Stimulated activated naive B cell treated with anti-CD40 and anti-IgM and Interleukin-4, amounts not matched to agents 10 μg/mL and 1 μg/mL and 100 μg/mL, for 72 hours (primary cell): Measurements from ENCODE around the gene FGF22.

Experiments
- ATAC-seq, 2 donors: fragments of 150-1000 bp; cut with Tn5 transposase; replicated peaks; 2 replicates each; pipeline ENCODE4 v1.10.0; 2021; ENCODE audit warnings: moderate library complexity in 1 of 2
- DNase-seq: peaks from one replicate; pipeline ENCODE4 v3.0.0; 2021
- H3K27ac Mint-ChIP-seq: one replicate; pipeline ENCODE4 v1.8.0; 2022; ENCODE audit warnings: mild to moderate bottlenecking, mixed read lengths
- H3K27me3 Mint-ChIP-seq, 2 donors: one replicate each; pipeline ENCODE4 v1.8.0; 2022; ENCODE audit warnings: mixed read lengths in 2 of 2
- H3K36me3 Mint-ChIP-seq, 2 donors: one replicate each; pipeline ENCODE4 v1.8.0; 2022; ENCODE audit warnings: mixed read lengths in 2 of 2, mild to moderate bottlenecking in 1 of 2
- H3K4me1 Mint-ChIP-seq, 2 donors: one replicate each; pipeline ENCODE4 v1.8.0; 2022; ENCODE audit warnings: mixed read lengths in 2 of 2, mild to moderate bottlenecking in 1 of 2
- H3K4me3 Mint-ChIP-seq, 2 donors: one replicate each; pipeline ENCODE4 v1.8.0; 2022; ENCODE audit warnings: mild to moderate bottlenecking in 2 of 2, mixed read lengths in 2 of 2, moderate library complexity in 1 of 2
- H3K9me3 Mint-ChIP-seq, 2 donors: one replicate each; pipeline ENCODE4 v1.8.0; 2022; ENCODE audit warnings: mixed read lengths in 2 of 2, mild to moderate bottlenecking in 1 of 2

The FGF22 gene

DNA sequence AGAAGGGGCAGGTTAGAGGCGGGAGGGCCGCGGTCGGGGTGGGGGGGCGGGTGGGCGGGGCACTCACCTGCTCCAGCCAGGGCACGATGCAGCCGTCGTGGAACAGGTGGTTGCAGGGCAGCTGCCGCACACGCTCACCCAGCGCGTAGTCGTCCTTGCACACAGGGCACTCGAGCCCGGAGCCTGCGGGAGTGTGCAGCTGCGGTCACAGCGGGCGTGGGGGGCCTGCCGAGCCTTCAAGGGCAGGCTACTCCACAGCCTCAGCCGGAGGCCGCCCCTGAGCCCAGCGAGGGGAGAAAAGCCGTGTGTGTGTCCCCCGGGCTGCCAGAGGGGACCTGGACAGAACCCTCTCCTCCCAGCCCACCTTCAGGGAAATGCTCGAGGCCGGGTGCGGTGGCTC is 8.6 kb downstream of the FGF22 start:
- ATAC-seq = no peak
- H3K27me3 Mint-ChIP-seq = no peaks in the 10 kb centered on the region
- no peak overlapping the region for H3K4me3 Mint-ChIP-seq

DNA sequence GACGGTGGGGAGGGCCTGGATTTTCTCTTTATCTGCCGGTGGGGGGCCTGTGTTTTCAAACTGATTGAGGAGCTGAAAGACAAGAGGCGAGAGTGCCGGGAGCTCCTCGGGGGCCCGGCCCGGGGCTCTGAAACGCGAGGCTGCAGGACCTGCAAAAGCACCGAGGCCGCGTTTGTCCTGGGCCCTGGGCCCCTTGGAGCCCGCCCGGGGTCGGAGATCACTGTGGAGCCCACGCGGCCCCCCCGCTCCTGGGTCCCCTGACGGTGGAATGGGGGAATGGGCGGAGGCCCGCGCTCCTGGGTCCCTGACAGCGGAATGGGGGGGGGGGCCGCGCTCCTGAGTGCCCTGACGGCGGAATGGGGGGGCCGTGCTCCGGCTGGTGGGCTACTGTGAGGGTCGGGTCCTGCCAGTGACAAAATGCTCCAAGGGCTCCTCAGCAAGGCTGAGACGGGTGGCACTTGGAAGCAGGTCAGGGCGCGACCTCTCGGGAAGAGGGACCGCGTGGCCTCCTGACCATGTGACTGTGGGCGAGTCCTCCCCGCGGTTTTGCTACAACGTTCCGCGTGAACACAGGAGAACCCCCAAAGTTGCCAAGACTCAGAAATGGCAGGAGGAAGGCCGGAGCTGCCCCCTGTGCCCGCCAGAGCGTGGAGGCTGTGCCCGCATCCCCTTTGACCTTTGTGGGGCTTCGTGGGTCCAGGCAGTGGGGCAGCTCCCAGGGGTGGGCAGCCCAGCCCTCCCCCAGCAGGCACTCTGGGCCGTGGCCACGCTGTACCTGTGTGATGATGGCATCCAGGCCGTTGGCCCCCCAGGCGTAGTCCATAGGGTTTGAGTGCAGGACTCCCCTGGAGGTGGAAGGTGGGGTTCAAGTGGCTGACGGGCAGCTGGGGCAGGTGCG is 9.5 kb downstream of the FGF22 start:
- Mint-ChIP-seq H3K4me3 (no peak overlapping the region), H3K4me1 (peaks cover 6% of the 10 kb centered on the region in 2 donors), H3K36me3 (peaks cover 19 to 26% of the 10 kb centered on the region in 2 donors), H3K9me3 (no peaks in the 10 kb centered on the region), H3K27ac (no peak overlapping the region), H3K27me3 (no peaks in the 10 kb centered on the region)
- DNase-seq (no peak), ATAC-seq (no peak)

More for the DNA sequence above, 8.6 kb downstream of the FGF22 start:
- no peak for DNase-seq
- H3K4me1 Mint-ChIP-seq = peaks cover 0 to 5% of the 10 kb centered on the region in 2 donors
- H3K9me3 Mint-ChIP-seq = no peaks in the 10 kb centered on the region
- H3K36me3 Mint-ChIP-seq = peaks cover 20 to 23% of the 10 kb centered on the region in 2 donors
- H3K27ac Mint-ChIP-seq = no peak overlapping the region

DNA sequence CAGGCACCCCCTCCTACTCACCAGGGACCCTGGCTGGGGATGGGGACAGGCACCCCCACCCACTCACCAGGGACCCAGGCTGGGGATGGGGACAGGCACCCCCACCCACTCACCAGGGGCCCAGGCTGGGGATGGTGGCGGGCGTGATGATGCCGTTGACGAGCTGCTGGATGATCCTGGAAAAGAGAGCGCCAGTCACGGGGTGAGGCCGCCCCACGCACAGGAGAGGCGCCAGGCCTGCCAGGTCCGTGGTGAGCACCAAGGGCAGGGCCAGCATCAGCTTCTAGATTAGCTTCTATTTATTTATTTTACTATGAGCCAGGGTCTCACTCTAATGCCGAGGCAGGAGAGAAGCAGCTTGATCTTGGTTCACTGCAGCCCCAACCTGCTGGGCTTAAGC is 10.4 kb downstream of the FGF22 start:
- ATAC-seq (no peak), DNase-seq (no peak)
- no peaks in the 10 kb centered on the region for H3K9me3 Mint-ChIP-seq
- no peaks in the 10 kb centered on the region for H3K27me3 Mint-ChIP-seq
- H3K4me1 Mint-ChIP-seq = peaks cover 7 to 12% of the 10 kb centered on the region in 2 donors
- peaks cover 20 to 27% of the 10 kb centered on the region in 2 donors for H3K36me3 Mint-ChIP-seq
- H3K4me3 Mint-ChIP-seq = no peak overlapping the region
- no peak overlapping the region for H3K27ac Mint-ChIP-seq

DNA sequence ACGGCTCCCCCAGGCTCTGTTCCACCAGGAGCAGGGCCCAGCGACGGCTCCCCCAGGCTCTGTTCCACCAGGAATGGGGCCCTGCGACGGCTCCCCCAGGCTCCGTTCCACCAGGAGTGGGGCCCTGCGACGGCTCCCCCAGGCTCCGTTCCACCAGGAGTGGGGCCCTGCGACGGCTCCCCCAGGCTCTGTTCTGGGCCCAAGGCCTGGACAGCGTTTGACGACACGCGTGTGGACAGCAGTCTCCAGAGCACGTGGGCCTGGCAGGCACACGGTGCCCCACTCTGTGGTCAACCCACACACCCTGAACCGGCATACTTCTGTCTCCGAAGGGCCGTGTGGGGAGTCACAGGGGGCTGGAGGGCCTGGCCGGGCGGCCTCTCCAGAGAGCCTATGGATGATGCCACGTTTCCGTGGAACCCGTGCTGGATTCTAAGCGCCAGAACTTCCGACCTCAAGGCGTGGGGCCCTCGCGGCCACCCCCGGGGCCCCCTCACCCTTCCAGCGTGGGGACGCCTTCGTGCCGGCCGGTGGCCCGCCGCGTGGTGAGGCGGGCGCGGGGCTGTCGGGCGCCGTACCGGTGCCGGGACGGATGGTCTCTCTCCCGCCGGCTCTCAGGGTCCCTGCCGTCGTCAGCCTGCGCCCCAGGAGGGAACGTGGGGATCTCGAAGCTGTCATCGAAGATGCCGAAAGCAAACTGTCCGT is 11.6 kb downstream of the FGF22 start:
- H3K9me3 Mint-ChIP-seq = no peaks in the 10 kb centered on the region

DNA sequence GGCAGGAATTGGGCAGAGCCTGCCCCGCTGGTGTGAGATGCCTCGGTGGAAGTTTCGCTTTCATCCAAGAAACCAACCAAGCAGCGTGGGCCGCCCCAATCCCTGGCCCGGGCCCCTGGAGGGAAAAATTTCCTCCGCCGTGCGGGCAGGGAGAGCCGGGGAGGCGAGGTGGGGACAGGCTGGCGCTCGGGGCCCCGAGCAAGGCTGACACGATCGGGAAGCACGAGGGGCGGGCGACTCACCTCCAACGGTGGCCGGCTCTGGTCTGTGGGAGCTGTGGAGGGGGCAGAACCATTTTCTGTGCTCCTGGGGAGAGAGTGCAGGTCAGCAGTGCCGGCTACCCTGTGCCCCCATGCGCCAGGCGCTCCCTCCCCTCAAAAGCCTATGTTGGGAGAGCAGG is 12.3 kb downstream of the FGF22 start:
- H3K4me3 Mint-ChIP-seq = no peak overlapping the region
- no peak overlapping the region for H3K27ac Mint-ChIP-seq
- H3K27me3 Mint-ChIP-seq = no peaks in the 10 kb centered on the region
- DNase-seq (no peak), ATAC-seq (no peak)
- peaks cover 16 to 27% of the 10 kb centered on the region in 2 donors for H3K4me1 Mint-ChIP-seq
- peaks cover 15 to 37% of the 10 kb centered on the region in 2 donors for H3K36me3 Mint-ChIP-seq
- no peaks in the 10 kb centered on the region for H3K9me3 Mint-ChIP-seq

More for the DNA sequence above, 11.6 kb downstream of the FGF22 start:
- no peaks in the 10 kb centered on the region for H3K27me3 Mint-ChIP-seq
- H3K4me3 Mint-ChIP-seq = no peak overlapping the region
- DNase-seq (no peak), ATAC-seq (no peak)
- H3K4me1 Mint-ChIP-seq = peaks cover 12 to 23% of the 10 kb centered on the region in 2 donors
- no peak overlapping the region for H3K27ac Mint-ChIP-seq
- peaks cover 17 to 35% of the 10 kb centered on the region in 2 donors for H3K36me3 Mint-ChIP-seq

DNA sequence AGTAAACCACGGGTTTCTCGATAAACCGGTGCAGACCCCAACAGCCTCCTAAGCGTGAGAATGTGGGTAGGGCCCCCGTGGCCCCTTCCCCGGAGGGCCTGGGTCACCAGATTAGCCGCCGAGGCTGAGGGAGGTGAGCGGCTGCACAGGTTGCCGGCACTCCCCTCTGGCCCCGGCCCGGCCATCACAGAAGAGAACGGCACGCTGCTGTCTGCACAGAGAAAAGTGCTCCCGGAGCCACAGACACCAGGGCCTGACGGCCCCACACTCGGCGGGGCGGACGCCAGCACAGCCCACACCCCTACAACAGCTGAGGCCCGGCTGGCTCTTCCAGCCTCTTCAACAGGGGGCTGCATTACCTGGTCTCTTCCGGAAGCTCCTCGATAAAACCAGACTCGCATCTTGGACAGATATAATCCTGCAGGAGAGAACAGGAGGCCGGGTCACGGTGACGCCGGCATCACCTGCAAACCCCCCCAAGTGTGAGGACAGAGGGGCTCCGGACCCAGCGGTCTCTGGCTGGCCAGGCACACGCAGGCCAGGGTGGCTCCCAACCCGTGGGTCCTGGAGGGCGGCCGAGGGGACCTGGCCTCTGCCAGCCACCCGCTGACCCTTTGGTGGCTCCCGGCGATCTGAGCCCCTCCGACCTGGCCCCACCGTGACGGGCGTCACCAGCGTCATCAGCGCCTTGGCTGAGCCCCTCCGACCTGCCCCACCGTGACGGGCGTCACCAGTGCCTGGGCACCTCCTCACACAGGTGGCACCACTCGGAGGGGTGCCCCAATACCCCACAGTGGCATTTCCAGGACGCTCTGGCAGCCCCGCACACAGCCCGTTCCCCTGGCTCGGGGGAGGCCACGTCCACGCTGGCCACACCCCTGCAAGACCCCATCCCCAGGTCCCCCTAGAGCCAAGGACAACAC is 13.0 kb downstream of the FGF22 start:
- Mint-ChIP-seq H3K27me3 (no peaks in the 10 kb centered on the region), H3K4me1 (peaks cover 20 to 34% of the 10 kb centered on the region in 2 donors), H3K36me3 (peaks cover 18 to 42% of the 10 kb centered on the region in 2 donors), H3K9me3 (no peaks in the 10 kb centered on the region), H3K4me3 (no peak overlapping the region), H3K27ac (no peak overlapping the region)
- DNase-seq = no peak
- no peak for ATAC-seq

DNA sequence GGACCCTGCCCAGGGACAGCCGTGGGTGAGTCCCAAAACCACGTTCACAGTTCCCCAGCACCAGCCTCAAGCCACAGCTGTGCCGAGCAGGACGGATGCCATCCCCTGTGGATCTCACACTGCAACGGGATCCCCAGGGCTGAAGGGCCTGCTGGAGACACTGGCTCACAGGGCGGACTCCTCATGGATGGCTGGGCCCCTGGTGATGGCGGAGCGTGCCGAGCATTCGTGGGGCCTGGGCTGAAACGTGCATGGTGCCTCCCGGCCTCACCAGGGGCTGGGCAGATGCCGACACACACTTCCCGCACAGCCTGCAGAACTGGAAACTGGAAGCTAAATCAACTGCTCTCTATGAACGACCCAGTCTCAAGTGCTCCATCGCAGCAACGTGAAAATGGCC is 13.7 kb downstream of the FGF22 start:
- no peaks in the 10 kb centered on the region for H3K27me3 Mint-ChIP-seq
- no peak overlapping the region for H3K27ac Mint-ChIP-seq
- DNase-seq (no peak), ATAC-seq (no peak)
- H3K4me1 Mint-ChIP-seq = peaks cover 21 to 41% of the 10 kb centered on the region in 2 donors
- H3K9me3 Mint-ChIP-seq = no peaks in the 10 kb centered on the region
- H3K36me3 Mint-ChIP-seq = peaks cover 19 to 37% of the 10 kb centered on the region in 2 donors
- no peak overlapping the region for H3K4me3 Mint-ChIP-seq

DNA sequence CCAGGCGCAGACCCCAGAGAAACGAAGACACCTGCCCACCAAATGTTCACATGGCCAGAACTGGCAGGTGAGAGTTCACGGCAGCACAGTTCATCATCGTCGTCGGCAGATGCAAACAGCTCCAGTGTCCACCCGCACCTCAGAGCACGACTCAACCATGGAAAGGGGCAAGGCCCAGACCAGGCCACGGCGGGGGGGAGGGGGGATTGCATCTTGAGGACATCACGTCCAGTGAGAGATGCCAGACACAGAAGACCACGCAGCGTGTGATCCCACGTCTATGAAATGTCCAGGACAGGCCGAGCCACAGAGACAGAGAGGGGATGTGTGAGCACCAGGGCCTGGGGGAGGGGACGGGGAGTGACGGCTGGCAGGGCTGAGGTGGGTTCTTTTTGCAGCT is 16.0 kb downstream of the FGF22 start:
- Mint-ChIP-seq H3K4me3 (no peak overlapping the region), H3K27ac (no peak overlapping the region), H3K4me1 (peaks cover 39 to 64% of the 10 kb centered on the region in 2 donors), H3K27me3 (no peaks in the 10 kb centered on the region), H3K9me3 (no peaks in the 10 kb centered on the region), H3K36me3 (peaks cover 19 to 36% of the 10 kb centered on the region in 2 donors)
- DNase-seq (no peak), ATAC-seq (no peak)

DNA sequence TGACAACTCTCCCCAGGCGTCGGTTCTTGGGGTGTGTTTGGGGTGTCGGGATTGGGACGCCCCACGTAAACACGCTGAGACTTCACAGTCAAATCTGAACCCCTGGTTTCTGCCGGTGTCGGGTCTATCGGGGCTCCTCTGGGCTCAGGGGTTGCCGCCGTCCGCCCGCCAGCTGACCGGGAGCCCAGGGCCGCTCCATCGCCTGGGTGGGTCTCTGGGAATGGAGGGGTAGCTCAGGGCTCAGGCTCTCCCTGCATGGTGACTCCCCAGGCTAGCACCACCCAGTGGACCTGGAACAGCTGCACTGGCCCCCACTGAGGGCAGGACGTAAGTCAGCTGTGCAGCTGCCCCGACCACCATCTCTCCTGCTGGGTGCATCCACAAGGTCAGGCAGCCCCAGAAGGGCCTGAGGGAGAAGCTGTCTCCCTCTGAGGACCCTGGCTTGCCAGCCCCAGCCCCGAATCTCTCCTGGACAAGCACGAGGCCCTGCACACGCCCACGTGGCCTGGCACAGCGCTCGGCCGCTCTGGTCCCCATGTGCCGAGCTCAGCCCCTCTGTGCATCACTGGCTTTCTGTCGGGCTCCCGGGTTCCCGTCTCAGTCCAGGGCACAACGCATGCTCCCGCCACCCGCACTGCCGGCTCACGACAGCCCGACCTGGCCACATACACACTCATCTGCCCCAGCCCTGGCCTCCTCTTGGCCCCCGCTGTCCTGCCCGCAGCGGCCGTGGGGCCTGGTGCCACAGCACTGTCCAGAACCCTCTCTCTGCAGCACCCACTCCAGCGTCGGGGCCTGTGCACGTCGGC is 17.3 kb downstream of the FGF22 start:
- Mint-ChIP-seq H3K27ac (peak overlapping the region; percentile 51), H3K4me3 (no peak overlapping the region), H3K27me3 (no peaks in the 10 kb centered on the region), H3K9me3 (no peaks in the 10 kb centered on the region), H3K36me3 (peaks cover 22 to 46% of the 10 kb centered on the region in 2 donors), H3K4me1 (peaks cover 42 to 77% of the 10 kb centered on the region in 2 donors)
- DNase-seq = no peak
- ATAC-seq = no peak

DNA sequence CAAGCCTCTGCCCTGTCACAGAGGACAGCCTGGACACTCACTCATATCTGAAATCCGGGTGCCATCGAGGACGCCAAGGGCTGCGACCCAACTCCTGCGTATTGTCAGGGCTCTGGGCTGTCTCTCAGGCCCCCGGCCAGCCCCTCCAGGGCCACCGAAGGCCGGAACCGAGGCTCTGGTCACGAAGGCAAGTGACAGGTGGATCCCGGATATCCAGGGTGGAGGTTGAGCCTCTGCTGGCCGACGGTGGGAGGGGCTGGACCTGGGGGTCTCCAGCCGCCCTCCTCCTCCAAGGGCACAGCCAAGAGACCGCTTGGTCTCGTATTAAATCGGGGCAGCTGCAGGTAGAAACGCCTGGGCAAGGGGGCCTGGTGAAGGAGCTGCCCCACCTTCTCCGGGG is 17.9 kb downstream of the FGF22 start:
- DNase-seq (no peak), ATAC-seq (no peak)
- no peaks in the 10 kb centered on the region for H3K27me3 Mint-ChIP-seq
- peak overlapping the region; percentile 31 for H3K27ac Mint-ChIP-seq
- H3K4me3 Mint-ChIP-seq = no peak overlapping the region
- H3K36me3 Mint-ChIP-seq = peaks cover 23 to 47% of the 10 kb centered on the region in 2 donors
- H3K9me3 Mint-ChIP-seq = no peaks in the 10 kb centered on the region
- peaks cover 42 to 78% of the 10 kb centered on the region in 2 donors for H3K4me1 Mint-ChIP-seq

DNA sequence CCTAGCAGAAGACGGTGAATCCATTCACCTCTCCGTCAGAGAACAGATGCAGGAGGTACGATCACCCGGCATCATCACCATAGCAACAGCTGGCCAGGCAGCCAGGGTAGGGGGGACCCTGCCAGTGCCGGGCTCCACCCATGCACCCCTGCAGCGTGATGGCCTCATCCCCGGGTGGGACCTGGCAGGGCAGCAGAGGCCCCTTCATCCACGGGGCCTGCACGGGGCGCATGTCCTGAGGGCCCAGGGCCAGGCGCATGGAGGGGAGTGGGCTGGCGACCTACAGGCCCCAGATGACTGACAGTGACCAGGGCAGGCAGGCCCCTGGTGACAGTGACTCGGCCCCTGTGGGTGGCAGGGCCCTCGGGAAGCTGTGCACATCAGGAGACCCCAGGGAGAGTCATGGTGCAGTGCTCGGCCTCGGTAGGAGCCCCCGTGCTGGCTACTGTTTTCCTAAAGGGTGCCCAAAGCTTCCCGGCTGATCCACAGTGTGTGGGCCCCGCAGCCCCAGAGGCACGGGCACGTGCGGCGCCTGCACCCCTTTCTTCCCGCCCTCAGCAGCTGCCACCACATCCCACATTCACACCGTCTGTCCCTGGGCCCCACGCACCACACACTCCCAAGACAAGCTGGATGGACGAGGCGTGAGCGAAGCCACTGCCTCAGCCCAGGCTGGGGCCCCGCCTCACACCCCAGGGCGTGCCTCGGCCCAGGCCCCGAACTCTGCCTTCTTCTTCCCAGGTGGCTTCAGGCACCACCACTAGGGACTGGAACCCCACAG is 18.6 kb downstream of the FGF22 start:
- Mint-ChIP-seq H3K36me3 (peaks cover 23 to 47% of the 10 kb centered on the region in 2 donors), H3K4me3 (peak overlapping the region in 1 of 2 donors; percentile 57), H3K27me3 (no peaks in the 10 kb centered on the region), H3K9me3 (no peaks in the 10 kb centered on the region), H3K4me1 (peaks cover 41 to 78% of the 10 kb centered on the region in 2 donors), H3K27ac (peak overlapping the region; percentile 25)
- no peak for ATAC-seq
- DNase-seq = no peak

DNA sequence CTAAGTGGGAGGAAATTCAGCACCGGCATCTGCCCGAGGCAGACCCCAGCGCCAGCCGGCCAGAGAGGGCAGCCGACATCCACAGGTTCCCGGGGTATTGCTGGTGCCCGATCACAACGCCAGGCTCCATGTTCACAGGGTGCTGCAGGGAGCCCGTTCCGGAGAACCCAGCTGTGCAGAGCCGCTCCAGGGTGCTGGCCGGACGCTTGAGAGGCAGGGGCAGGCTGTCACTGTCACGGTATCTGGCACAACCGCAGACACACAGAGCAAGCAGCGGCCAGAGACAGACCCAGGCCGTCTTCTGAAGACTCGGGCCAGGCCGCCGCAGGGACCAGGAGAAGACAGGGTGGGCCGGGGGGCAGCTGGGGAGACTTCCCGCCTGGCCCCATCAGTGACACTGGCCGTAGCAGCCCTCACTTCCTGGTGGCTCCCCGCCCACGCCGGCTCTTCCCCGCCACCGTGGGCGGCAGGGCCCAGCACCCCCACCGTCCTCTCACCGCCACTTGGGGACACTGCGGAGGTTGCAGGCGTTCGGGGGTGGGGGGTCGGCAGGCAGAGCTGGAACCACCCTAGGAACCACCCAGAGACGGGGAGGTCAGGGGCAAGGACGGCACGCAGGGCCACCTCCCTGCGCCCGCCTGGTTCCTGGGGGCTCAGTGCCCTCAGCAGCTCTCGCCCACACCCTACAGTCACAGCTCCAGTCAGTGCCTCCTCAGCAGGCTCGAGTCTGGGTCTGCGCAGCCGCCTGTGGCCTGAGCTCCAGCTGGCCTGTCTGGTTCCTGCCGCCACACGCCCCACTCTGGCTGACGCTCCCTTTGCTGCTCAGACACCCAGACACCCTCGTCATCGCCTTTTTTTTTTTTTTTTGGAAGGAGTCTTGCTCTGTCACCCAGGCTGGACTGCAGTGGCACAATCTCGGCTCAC is 19.5 kb downstream of the FGF22 start:
- Mint-ChIP-seq H3K9me3 (no peaks in the 10 kb centered on the region), H3K4me3 (peak overlapping the region; percentile 97 to 98), H3K36me3 (peaks cover 23 to 40% of the 10 kb centered on the region in 2 donors), H3K4me1 (peaks cover 45 to 82% of the 10 kb centered on the region in 2 donors), H3K27me3 (no peaks in the 10 kb centered on the region), H3K27ac (peak overlapping the region; percentile 97)
- ATAC-seq (no peak), DNase-seq (no peak)
